Stimulated activated CD8-positive, alpha-beta memory T cell treated with anti-CD3 and anti-CD28 coated beads, Interleukin-7, amount 100 ng/mL, for 48 hours (primary cell): ENCODE data around the gene TSPAN3.

ENCODE experiments used
- DNase-seq, 2 donors: peaks; one replicate each; pipeline ENCODE4 v3.0.0-alpha.2; 2020; ENCODE audit warnings: low read depth in 1 of 2; ENCODE audit errors: extremely low read depth in 1 of 2

The TSPAN3 gene

DNA sequence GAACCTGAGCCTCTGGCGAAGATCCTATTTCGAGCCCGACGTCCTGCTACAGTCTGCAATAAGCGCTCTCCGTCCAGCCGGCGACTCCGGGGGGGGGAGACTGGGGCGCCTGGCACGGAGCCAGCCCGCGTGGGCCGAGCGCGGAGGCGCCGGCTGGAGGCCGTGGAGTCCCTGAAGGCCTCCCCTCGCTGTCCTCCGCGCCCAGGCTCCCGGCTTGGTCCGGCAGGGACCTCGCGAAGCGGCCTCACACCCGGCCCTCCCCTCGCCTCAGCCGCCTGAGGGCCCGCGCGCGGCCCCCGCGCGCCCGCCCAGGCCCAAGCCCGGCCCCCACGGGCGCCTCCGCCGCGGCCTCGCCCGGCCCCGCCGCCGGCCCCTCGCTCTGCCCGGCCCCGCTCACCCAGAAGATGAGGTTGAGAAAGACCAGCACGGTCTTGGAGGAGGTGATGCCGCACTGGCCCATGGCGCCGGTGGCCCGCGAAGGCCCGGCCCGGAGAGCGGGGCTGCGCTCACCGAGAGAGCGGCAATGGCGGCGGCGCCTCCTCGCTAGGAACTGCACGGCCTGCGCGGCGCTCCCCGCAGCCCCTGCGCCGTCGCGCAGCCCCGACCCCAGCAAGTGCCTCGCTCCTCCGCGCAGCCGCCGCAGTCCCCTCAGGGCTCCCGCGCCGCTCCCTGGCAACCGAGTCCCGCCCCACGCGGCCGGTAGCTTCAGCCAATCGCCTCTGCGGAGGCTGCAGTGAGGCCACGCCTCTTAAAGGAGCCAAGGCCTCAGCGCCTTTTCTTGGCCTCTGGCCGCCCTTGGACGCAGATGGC is at the start of gene TSPAN3:
Gene TSPAN3, minus strand, starts transcription at position 615 of the 810 bp plus-strand sequence. Its CDS starts 155 bp downstream, at position 460.
- peak; percentile 89 to 91 for DNase-seq

DNA sequence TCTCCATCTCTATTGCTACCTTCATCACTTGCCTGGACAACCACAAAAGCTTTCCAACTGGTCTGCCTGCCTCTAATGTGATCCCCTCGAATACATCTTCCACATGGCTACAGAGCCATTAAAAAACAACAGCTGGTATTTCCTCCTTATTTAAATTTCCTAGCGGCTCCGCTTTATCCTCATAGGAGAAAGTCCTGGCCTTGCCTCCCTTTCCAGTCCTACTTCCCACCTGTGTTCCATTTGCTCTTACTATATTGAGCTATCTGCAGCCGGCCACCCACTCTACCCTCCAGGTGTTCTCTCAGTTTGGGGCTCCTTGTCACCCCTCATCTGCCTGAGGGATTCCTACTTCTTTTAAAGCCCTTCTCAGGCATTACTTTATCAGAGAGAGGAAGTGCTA is 49.7 kb upstream of the TSPAN3 start:
- DNase-seq, result no peak

DNA sequence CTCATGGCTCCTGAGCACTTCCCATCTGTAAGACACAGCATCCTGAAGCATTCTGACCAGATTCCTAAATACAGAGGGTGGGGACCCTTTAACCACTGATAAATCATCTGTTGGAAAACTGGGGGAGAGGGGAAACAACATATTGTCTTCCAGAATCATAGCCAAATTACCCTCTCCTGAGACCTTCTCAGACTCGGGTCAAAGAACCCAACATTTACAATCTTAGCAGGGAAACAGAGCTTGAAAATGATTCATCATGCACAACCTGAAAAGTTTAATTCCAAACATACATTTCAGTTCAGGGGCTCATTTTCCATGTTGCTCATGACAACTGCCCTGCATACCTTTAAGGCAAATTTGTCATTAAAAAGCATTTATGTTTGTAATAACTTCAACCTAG is 48.5 kb upstream of the TSPAN3 start:
- DNase-seq, result no peak

DNA sequence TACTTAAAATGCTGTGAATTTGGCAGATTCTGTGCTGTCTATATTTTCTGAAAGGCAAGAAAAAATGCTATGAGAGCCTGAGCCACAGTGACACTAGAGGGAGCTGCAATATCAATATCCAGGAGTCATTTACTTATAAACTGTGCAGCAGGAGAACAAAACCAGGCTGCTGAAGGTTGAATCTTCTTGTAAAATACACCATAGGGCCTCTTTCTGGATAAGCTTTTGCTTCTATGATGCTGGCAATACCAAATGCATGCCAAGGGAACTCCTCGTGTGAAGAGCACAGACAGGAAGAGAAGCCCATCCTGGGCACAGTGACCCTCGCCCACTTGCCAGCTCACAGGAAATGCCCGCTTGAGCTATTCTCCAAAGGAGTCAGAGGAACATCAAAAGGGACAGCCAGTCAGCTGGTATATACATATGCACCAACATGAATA is 48.0 kb upstream of the TSPAN3 start:
- no peak for DNase-seq

DNA sequence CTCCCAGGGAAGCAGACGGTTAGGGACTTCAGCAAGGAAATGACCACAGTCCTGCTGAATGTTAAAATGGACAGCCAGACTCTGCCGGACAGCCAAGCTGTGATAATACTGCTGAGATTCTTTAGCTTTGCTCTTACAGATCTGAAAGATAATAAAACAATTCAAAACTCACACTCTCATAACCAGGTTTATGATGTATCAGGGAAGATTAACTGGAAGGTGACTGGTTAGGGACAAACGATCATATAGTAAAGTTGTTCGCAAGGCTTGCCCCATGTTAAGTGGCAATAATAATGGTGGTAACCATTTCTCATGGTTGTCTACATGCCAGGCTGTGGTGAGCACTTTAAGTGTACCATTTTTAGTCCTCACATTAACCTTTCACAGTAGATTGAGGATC is 44.3 kb upstream of the TSPAN3 start:
- DNase-seq, result no peak

DNA sequence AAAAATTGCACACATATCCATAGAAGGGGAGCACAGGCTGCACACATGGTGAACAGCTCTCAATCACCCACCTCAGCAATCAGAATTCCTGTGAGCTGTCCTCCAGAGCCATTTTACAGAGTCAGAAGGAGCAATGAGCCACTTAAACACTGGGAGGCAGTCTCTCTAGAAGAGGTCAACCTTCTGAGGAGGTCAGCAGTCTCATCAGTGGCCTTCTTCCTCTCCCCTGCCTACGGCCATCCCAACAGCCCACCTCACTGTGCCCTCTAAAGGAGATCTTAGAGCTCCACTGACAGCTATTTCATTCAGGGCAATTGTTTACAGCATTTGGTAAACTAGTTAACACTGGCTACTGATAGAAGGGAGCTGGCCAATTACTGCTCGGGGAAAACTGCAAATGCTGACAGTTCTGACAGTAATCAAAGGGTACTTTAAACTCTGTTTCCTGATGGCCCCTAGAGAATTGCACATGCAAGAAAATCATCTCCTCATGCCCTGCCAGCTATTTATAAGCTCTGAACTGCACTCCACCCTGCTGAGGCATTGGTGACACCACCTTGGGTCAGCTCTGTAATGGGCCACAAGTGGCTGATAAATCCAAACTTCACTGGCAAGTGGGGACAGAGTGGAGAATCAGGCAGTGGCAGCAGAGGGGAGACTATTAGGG is 42.1 kb upstream of the TSPAN3 start:
- DNase-seq, result no peak

DNA sequence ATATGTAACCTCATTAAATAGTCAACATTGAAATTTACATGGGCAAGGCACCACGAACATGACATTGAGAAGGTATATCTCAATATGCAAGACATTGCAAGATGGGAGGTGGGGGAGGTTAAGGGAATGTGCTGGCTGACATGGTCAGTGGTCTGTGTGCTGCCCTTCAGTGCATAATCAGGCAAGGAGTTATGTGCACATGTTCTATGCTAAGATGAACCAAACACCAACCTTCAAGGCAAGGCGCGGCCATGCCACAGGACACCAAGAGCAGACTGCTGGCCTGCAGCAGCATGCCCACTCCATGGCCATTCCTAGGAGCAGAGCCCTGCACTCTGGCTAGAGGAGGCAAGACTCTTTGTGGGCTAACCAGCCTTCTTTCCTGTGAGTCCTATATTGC is 40.9 kb upstream of the TSPAN3 start:
- no peak for DNase-seq

DNA sequence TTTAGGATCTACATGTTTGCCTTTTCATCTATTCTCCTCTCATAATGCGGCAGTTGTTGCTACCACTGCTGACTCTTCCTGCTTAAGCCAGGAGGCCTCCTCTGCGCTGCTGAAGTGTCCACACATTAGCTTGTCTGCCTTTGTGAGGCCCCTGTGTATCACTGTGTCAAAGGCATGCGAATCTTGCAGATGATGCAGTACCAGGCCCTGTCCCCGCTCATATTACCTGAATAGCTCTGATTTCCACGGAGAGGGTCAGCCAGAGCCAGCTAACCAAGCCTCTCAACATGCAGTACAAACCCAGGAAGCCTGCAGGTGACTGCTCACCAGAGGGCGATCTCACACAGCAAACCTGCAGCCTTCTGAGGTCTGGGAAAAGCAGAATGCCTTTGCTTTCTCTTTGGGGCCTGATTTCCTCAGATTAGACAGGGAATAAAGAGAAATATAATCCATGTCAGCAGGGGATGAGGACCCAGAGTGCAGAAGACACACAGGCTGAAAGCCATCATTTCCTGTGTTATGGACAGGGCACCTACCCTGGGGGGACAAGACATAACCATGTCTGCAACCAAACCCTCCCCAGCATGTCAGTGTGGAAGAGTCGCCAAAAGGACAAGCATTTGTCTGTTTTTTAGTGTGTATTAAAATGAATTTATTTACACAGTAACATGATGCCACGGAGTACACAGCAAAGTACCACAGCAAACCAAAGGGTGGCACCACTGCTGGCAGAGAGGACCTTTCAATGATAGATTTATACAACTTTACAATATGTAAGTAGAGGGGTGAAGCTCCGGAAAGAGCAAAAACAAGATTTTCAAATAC is 36.8 kb upstream of the TSPAN3 start:
- DNase-seq, result peak in 1 of 2 donors; percentile 4

DNA sequence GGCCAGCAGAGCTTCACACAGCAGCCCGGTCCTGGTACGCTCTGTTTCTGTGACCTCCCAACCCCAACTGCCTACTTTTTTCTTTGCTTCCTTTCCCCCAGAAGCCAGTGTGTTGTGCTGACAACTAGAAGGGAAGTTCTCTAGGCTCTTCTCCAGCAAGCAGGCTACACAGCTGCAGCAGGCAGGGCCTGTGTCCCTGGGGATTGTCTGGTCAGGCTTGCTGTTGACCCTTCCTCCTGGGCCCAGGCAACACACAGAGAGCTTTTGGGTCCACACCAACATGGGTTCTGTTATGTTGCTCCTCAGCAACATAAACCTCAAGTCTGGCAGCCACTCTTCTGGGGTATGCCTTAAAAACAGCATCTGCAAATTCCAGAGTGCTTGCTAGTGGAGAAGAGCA is 36.2 kb upstream of the TSPAN3 start:
- no peak for DNase-seq

DNA sequence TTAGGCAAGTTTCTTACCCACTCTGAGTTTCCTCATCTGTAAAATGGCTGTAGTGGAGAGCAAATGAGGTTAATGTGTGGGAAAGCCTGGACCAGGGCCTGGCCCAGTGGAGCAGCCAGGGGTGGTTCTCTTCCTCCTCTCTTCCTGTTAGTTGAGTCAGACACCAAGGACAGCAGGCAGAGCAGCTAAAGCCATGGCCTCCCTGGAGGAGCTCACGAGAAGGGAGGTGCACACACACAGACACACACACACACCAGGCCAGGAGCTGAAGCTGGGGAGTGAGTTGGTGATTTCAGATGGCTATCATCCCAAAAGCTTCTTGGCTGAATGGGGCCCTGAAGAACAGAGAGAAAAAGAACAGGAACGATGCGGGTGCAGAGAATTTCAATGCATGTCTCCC is 33.2 kb upstream of the TSPAN3 start:
- DNase-seq, result no peak

DNA sequence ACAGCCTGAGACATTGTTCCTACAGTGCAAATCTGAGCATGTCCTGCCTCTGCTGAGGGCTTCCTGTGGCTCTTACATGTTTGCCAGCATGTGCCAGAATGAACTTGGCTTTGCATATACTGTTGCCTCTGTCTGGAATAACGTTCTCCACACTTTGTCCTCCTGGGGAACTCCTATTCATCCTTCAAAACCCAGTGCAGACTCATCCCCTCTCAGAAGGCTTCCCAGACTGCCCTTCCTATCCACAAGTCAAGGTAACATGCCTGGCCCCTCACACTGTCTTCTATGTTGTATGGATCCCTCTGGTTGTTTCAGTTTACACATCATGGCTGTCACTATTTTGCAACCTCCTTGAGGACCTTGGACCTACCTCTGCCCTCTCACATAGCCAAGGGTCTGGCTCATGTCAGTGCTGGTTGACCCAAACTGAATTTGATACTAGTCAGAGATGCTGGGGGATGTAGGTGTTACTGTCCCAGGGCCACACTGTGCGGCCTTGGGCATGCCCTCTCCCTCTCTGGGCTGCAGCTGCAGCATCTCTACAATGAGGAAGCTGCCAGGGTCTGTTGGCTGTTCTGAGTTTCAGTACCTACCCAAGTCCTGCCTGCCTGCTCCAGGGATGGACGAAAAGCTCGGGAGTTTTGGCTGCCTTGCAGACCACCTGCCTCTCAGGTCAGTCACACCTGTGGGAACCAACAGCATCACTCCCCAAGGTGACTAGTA is 29.0 kb upstream of the TSPAN3 start:
- DNase-seq, result no peak

DNA sequence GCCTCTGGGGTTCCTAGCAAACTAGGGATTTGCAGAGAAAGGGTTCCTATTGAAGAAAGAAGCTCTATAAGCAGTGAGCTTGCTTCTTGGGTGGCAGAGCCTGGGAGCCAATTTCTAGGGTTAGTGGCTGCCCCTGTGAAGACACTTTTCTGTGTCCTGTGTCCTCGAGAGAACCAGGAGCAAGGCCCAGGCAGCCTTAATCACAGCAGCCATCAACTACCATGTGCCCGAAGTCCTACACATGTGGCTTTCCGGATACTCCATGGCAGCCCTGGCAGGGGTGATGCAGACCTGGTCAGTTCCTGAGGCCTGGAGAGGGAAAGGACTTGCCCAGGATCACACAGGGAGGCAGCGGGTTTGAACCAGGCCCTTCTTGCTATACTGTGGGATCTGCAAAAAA is 27.7 kb upstream of the TSPAN3 start:
- DNase-seq, result no peak

DNA sequence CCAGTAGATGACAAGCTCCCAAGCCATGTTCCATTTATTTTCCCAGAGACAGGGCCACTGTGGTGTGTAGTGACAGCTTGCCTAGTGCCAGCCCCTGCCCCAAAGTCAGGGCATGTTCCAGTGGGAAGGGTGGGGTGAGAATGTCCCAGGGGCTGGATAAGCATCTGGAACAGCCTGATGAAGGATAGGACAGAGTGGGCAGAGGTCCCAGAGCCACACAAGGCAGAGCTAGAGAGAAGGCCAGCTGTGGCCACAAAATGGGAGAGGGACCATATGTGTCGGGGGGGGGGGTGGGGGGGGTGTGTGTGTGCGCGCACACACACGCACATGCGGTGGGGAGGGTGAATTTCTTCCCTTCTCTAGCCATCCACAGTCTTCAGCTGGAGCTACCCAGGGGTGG is 27.0 kb upstream of the TSPAN3 start:
- no peak for DNase-seq

DNA sequence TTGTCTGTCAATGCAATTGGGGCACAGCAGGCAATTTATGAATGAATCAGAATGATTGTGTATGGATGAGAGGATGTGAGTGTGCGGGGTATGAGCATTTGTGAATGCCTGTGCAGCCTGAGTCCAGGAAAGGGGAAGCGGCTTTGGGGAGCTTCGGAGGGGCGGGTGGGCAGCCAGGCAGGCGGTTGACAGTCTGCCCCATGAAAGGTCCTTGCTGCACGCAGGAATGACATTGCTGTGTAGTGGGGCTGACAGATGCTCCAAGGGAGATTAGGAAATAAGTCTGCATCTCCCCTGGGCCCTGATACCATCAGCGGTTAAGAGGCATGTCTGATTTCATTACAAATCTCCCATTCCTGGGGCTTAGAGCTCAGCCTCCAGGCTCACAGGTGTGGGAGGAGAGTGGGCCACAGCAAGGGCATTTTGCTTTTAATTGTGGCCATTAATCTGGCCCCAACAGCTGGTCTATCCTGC is 26.4 kb upstream of the TSPAN3 start:
- no peak for DNase-seq

DNA sequence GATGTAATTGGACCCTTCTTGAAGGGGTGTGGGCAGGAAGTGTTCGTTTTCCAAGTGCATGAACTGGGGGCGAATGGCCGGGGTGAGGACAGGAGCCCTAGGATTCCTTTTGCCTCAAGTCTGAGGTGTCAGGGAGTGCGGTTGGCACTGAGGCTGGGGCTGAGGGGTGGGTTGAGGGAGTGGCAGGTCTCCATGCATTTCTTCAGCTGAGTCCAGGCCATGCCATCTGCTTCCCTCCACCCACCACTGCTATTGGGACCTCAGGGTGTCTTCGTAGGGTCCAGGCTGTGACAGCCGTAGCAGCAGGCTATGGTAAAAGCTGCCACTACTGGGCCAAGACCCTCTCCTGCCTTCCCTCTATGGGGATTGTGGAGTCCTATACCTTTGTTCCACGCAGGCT is 25.6 kb upstream of the TSPAN3 start:
- DNase-seq, result no peak

DNA sequence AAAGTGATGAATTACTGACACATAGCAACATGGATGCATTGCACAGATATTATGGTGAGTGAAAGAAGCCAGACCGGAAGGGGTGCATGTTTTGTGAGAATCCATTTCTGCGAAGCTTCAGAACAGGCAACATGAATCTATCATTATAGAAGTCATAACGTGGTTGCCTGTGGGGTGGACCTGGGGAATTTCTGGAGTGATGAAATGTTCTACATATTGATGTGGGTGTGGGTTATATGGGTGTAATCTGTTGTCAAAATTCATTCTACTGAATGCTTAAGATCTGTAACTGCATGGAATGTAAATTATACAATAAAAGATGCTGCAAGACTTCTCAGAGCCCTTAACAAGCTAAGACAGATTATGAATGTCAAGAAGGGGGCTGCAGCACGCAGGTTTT is 25.2 kb upstream of the TSPAN3 start:
- no peak for DNase-seq

DNA sequence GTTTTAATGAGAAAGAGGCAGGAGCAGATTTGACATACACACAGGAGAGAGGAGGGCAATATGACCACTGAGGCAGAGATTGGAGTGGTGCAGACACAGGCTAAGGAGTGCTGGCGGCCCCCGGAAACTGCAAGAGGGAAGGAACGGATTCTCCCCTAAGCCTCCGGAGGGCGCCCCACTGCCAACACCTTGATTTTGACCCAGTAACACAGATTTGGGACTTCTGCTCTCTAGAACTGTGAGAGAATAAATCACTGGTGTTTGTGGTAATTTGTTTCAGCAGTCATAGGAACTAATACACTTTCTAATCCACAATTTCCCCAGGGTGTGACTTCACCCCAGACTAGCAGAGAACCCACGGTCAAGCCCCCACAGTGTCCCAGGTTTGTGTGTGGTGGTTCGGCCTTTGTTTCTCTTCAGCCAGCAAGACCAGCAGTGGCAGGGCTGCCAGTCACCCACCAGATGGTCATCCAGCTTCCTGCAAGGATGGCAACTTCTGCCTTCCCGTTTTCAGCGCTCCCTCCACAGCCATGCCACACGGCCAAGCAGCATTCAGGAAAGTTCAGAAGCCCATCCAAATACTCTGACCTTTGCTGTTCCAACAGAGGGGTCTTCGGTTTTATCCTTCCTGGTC is 23.6 kb upstream of the TSPAN3 start:
- DNase-seq, result no peak

DNA sequence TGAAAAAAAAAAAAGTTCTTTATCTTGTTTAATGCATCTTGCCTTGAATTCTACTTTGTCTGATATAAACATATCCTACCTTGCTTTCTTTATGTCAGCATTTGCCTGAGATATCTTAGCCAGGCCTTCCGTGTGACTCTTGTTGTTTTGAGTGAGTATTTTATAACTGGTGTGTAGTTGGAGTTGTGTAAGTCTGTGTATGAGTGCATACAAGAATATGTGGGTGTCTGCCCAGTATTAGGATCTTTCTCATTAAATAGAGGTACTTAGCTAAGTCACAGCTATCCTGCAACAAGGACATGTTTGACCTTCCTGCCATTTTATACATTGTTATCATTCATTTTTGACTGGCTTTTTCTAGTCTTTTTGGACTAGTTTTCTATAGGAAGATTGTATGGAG is 22.5 kb upstream of the TSPAN3 start:
- DNase-seq, result no peak

DNA sequence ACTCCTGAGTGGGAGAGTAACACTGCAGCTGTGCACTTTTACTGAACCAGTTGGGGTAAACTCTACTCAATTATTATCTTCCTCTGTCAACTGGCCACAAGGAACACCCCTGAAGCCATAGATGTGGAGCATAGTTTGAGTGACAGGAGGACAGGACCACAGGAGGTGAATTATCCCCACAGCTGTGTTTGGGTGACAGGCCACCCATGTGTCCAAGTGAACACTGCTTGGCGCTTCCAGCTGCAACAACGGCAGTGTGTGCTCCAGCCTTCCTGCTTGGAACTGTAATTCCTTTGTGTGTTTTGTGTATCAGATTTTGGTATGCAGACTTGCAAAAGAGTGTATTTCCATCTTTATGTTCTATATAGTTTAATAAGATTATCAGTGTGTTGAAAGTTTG is 20.2 kb upstream of the TSPAN3 start:
- DNase-seq, result no peak

DNA sequence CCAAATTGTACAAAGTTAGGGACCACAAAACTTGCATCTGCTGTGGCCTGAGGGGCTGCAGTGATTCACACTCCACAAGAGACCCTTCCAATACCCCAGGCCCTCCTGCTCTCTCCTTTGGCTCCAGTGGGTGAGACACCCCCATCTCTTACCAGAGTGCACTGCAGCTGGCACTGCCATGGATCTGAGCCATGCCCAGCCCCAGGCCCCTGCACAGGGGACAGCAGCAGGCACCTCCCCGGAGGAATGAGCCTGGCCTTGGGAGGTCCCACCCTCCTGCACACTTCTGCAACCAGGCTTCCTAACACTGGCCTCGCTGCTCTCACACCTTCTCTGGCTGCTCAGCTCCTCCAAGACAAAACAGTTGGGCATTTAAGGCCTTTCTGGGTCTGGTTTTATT is 16.3 kb upstream of the TSPAN3 start:
- DNase-seq, result no peak
